Right lobe of liver (tissue), 6 donors: ENCODE measurements around the gene TBC1D20. TPM values are rescaled to one million over a fixed set of nuclear protein-coding genes. Genes with fewer than 3 reads are reported as not detected.
A peak's percentile ranks its signal among the peaks of the same experiment; 100 is the strongest.
"Not testable (repeated sequence)": the region's sequence is repeated elsewhere in the genome, so short reads cannot be mapped to it uniquely, and the experiment has no call there.

Experiments
- ATAC-seq, 4 donors: fragments of 200-7000 bp; cut with Tn5 transposase; one replicate each; pipeline ENCODE4 v1.9.1; 2020; ENCODE audit warnings: mild to moderate bottlenecking in 4 of 4, moderate library complexity in 4 of 4
- DNase-seq, 3 donors: peaks; one replicate each; pipeline ENCODE4 v3.0.0-alpha.2; 2020
- H3K27ac ChIP-seq, 3 donors: fragments of 200-600 bp; one replicate each; pipeline ENCODE4 v1.8.0; 2022
- H3K27me3 ChIP-seq, 2 donors: fragments of 200-600 bp; one replicate each; pipeline ENCODE4 v1.8.0; 2022
- H3K36me3 ChIP-seq, 4 donors: fragments of 200-600 bp; sonication (generic) in 1 of 4; one replicate each; pipeline versions ENCODE4 v1.5.1 to v1.8.0; 2017 to 2022; ENCODE audit warnings: control low read depth in 1 of 4
- H3K4me1 ChIP-seq, 4 donors: fragments of 200-600 bp; sonication (generic) in 1 of 4; one replicate each; pipeline versions ENCODE4 v1.5.1 to v1.8.0; 2017 to 2022; ENCODE audit warnings: control low read depth in 1 of 4
- H3K4me3 ChIP-seq, 3 donors: fragments of 200-600 bp; one replicate each; pipeline ENCODE4 v1.8.0; 2022
- H3K9me3 ChIP-seq, 4 donors: fragments of 200-600 bp; sonication (generic) in 1 of 4; one replicate each; pipeline versions ENCODE4 v1.5.1 to v1.8.0; 2017 to 2022; ENCODE audit warnings: control low read depth in 1 of 4
- CTCF ChIP-seq, 4 donors: fragments of 200-600 bp in 3 of 4; fragments of 450-650 bp in 1 of 4; IDR thresholded peaks; one replicate each; pipeline versions ENCODE4 v1.5.1 to v1.8.0; 2016 to 2022; ENCODE audit warnings: antibody characterized with exemption in 4 of 4, mild to moderate bottlenecking in 2 of 4
- POLR2A ChIP-seq: fragments of 450-650 bp; IDR thresholded peaks from one replicate; pipeline ENCODE4 v1.6.1; 2017; ENCODE audit warnings: antibody characterized with exemption, mild to moderate bottlenecking
- WGBS: methylation state at CpG from one replicate; pipeline ENCODE4 v1.1.6; 2018; ENCODE audit warnings: low coverage, low lambda C conversion rate; ENCODE audit not compliant: insufficient coverage; ENCODE audit errors: missing lambda C conversion rate; 5-methylcytosine and 5-hydroxymethylcytosine counted together
- intact Hi-C, 2 donors: fragments of 100-400 bp; cut with DNase I; formaldehyde crosslinking; loops; one replicate each; pipeline versions ENCODE4 v1.11.2 to v1.14.1; 2022
- long read RNA-seq: library from polyadenylated mRNA; unstranded; transcript quantifications from one replicate; pipeline ENCODE4 v2.0.0, GENCODE V29; 2019
- total RNA-seq, 6 experiments: library from RNA; depleted of rRNA in 2 of 6; stranded (reverse); fragments of >200 nt in 2 of 6; fragmentation: NEBNext Ultra II Directional in 3 of 6; extraction: Animal tissue kit (Norgen Biotek cat#: 25700) in 3 of 6; gene quantifications; one replicate each; pipeline versions ENCODE4 v1.1.0 to v1.2.4, GENCODE V29; 2016 to 2023
- donor health status: DM: no; HTN: yes; CAD: no.
- donor health status: DM: no; HTN: no; CAD: no.
- donor health status: DM: no; HTN: no; CAD: no.
- donor health status: DM: no; HTN: yes; CAD: no.
- donor health status: DM: no; HTN: yes; CAD: no.

TBC1D20 gene
- total RNA-seq = 10 to 100 TPM; 10.8 to 21.4 (median 13.9) TPM
- long read RNA-seq = 0 reads

- Histone ChIP-seq H3K9me3 (no peaks in the 10 kb centered on the region), H3K4me1 (peaks cover 0 to 24% (median 9%) of the 10 kb centered on the region in 4 donors), H3K27ac (peak within 1 kb of the TSS; percentile 90 to 96 (median 94)), H3K4me3 (peak within 1 kb of the TSS; percentile 70 to 88 (median 81)), H3K27me3 (no peaks in the 10 kb centered on the region), H3K36me3 (no peaks in the 10 kb centered on the region)
- peak in 3 of 4 donors; percentile 4 to 22 (median 9) for TF ChIP-seq CTCF (IDR thresholded peaks at IDR 0.05)
- peak; percentile 93 for TF ChIP-seq POLR2A
- peak; percentile 88 to 92 (median 90) for DNase-seq
- WGBS = 3% methylated on average over 18 of the region's 80 CpGs
- intact Hi-C loops = no loop called here
- ATAC-seq = peak; percentile 93 to 97 (median 94)
Measured at GRCh38 chr20:462199-462991, at the start of gene TBC1D20. Gene TBC1D20 (minus strand): TSS chr20:462533. CDS start chr20:462405, 128 bp downstream.

GRCh38 chr20:510328-511057 is 48.2 kb upstream of the TBC1D20 start:
- 64% methylated on average over 9 of the region's 9 CpGs for WGBS

GRCh38 chr20:508364-508787 is 46.0 kb upstream of the TBC1D20 start:
- Histone ChIP-seq H3K4me1 (peaks cover 0 to 38% (median 13%) of the 10 kb centered on the region in 4 donors), H3K27ac (peak overlapping the region in 2 of 3 donors; percentile 6 to 7), H3K36me3 (peaks cover 1 to 12% (median 6%) of the 10 kb centered on the region in 4 donors)
- 22% methylated on average over 6 of the region's 6 CpGs for WGBS
- DNase-seq, H3K27me3 ChIP-seq, H3K4me3 ChIP-seq, intact Hi-C loops, H3K9me3 ChIP-seq: not testable (repeated sequence)
- peak; percentile 72 to 81 (median 80) for ATAC-seq

More at GRCh38 chr20:510328-511057, 48.2 kb upstream of the TBC1D20 start:
- intact Hi-C loops, H3K9me3 ChIP-seq, H3K36me3 ChIP-seq, H3K27me3 ChIP-seq, H3K4me3 ChIP-seq: not testable (repeated sequence)
- TF ChIP-seq CTCF (IDR thresholded peaks at IDR 0.05) = peak; percentile 37 to 56 (median 44)
- ATAC-seq = peak; percentile 84 to 90 (median 88)
- Histone ChIP-seq H3K27ac (peak overlapping the region in 1 of 3 donors; percentile 37), H3K4me1 (peaks cover 0 to 35% (median 14%) of the 10 kb centered on the region in 4 donors)
- DNase-seq = peak in 1 of 3 donors; percentile 54

GRCh38 chr20:507761-508332 is 45.5 kb upstream of the TBC1D20 start:
- intact Hi-C loops = no loop called here
- 82% methylated on average over 7 of the region's 7 CpGs for WGBS
- ATAC-seq (no peak), DNase-seq (no peak)
- Histone ChIP-seq H3K4me1 (peaks cover 0 to 38% (median 13%) of the 10 kb centered on the region in 4 donors), H3K27ac (peak overlapping the region in 1 of 3 donors; percentile 6), H3K36me3 (peaks cover 4 to 18% (median 11%) of the 10 kb centered on the region in 4 donors), H3K4me3 (no peak overlapping the region), H3K27me3 (no peaks in the 10 kb centered on the region), H3K9me3 (no peaks in the 10 kb centered on the region)
- no peak for TF ChIP-seq POLR2A
- TF ChIP-seq CTCF (IDR thresholded peaks at IDR 0.05) = no peak
